GM21825 (cell line): ENCODE data around the gene CCDC93.
"Not testable (repeated sequence)": the region's sequence is repeated elsewhere in the genome, so short reads cannot be mapped to it uniquely, and the experiment has no call there.

Source experiments
- ATAC-seq: cut with Tn5 transposase; IDR thresholded peaks from one replicate; pipeline ENCODE4 v1.9.1; 2021; ENCODE audit warnings: mild to moderate bottlenecking, moderate library complexity; ENCODE audit not compliant: unreplicated experiment

Gene CCDC93

GRCh38 chr2:117957616-117958015 is 56.3 kb downstream of the CCDC93 start:
- no peak for ATAC-seq

GRCh38 chr2:117956036-117956796 is 57.7 kb downstream of the CCDC93 start:
- ATAC-seq: no peak

GRCh38 chr2:117953231-117953630 is 60.6 kb downstream of the CCDC93 start:
- no peak for ATAC-seq

- ATAC-seq: no peak
Observed at GRCh38 chr2:117952701-117953100, 61.2 kb downstream of the CCDC93 start.

GRCh38 chr2:117952228-117952627 is 61.6 kb downstream of the CCDC93 start:
- no peak for ATAC-seq

- ATAC-seq: no peak
Observed at GRCh38 chr2:117949806-117950205, 64.1 kb downstream of the CCDC93 start.

GRCh38 chr2:117948615-117949014 is 65.3 kb downstream of the CCDC93 start:
- ATAC-seq: no peak

GRCh38 chr2:117945296-117945695 is 68.6 kb downstream of the CCDC93 start:
- no peak for ATAC-seq

- ATAC-seq: no peak
Observed at GRCh38 chr2:117944816-117945215, 69.1 kb downstream of the CCDC93 start.

GRCh38 chr2:117943013-117943672 is 70.7 kb downstream of the CCDC93 start:
- ATAC-seq: no peak

- ATAC-seq: no peak
Observed at GRCh38 chr2:117942551-117942950, 71.3 kb downstream of the CCDC93 start.

GRCh38 chr2:117941693-117942092 is 72.2 kb downstream of the CCDC93 start:
- ATAC-seq: no peak

GRCh38 chr2:117940436-117940835 is 73.4 kb downstream of the CCDC93 start:
- no peak for ATAC-seq

GRCh38 chr2:117938611-117939010 is 75.3 kb downstream of the CCDC93 start:
- no peak for ATAC-seq

- ATAC-seq: no peak
Observed at GRCh38 chr2:117936871-117937428, 76.9 kb downstream of the CCDC93 start.

GRCh38 chr2:117935954-117936353 is 77.9 kb downstream of the CCDC93 start:
- no peak for ATAC-seq

- no peak for ATAC-seq
Observed at GRCh38 chr2:117935456-117935855, 78.4 kb downstream of the CCDC93 start.

- no peak for ATAC-seq
Observed at GRCh38 chr2:117933884-117934354, 80.0 kb downstream of the CCDC93 start.

- no peak for ATAC-seq
Observed at GRCh38 chr2:117931978-117932377, 81.9 kb downstream of the CCDC93 start.

GRCh38 chr2:117931266-117931665 is 82.6 kb downstream of the CCDC93 start:
- no peak for ATAC-seq

GRCh38 chr2:117930775-117931174 is 83.1 kb downstream of the CCDC93 start:
- no peak for ATAC-seq

- ATAC-seq: not testable (repeated sequence)
Observed at GRCh38 chr2:117923471-117923870, 90.4 kb downstream of the CCDC93 start.
